Lower leg skin (tissue), 3 donors: ENCODE results near the gene PIEZO2.

Experiments
- CTCF ChIP-seq, 3 donors: fragments of 450-650 bp; IDR thresholded peaks; one replicate each; pipeline ENCODE4 v1.5.1; 2016; ENCODE audit warnings: antibody characterized with exemption in 3 of 3, mild to moderate bottlenecking in 3 of 3, moderate library complexity in 2 of 3
- POLR2A ChIP-seq, 2 donors: fragments of 450-650 bp; IDR thresholded peaks; one replicate each; pipeline ENCODE4 v1.6.1; 2016 to 2017; ENCODE audit warnings: antibody characterized with exemption in 2 of 2, mild to moderate bottlenecking in 1 of 2, moderate library complexity in 1 of 2

DNA sequence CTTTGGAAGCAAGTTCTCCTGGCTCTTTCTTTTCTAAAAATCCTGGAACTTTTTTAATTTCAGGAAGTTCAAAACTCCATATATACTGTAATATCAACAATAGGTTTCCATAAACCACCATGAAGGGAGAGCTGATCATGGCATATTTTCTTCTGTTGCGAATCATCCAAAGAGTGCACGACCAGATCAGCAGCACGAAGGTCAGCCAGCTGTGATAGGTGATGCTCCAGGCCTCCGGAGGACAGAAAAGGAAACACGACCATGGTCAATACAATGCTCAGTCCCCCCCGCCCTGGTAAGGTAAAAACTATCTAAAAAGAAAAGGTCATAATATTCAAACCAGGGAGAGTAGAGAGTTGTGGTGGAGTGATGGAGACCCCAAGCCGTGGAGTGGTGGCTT lies 354.6 kb downstream of the PIEZO2 start:
- TF ChIP-seq CTCF (IDR thresholded peaks at IDR 0.05) (no peak), POLR2A (IDR thresholded peaks at IDR 0.05) (no peak)
